Activated gamma-delta T cell treated with anti-CD3 and anti-CD28 coated beads, Interleukin-2, amount 50 U/mL, for 16 hours (primary cell): ENCODE measurements around the gene MRPL20.
"Not testable (repeated sequence)": the region's sequence is repeated elsewhere in the genome, so short reads cannot be mapped to it uniquely, and the experiment has no call there.

Source experiments
- DNase-seq: peaks from one replicate; pipeline ENCODE4 v3.0.0-alpha.2; 2020; ENCODE audit warnings: low read depth

MRPL20 gene

GRCh38 chr1:1425753-1426495 is 18.8 kb upstream of the MRPL20 start:
- no peak for DNase-seq

GRCh38 chr1:1425426-1425752 is 18.3 kb upstream of the MRPL20 start:
- DNase-seq, result no peak

GRCh38 chr1:1424707-1425106 is 17.6 kb upstream of the MRPL20 start:
- DNase-seq, result no peak

GRCh38 chr1:1423245-1423597 is 16.1 kb upstream of the MRPL20 start:
- no peak for DNase-seq

GRCh38 chr1:1422465-1423244 is 15.6 kb upstream of the MRPL20 start:
- no peak for DNase-seq

- DNase-seq, result no peak
Observed at GRCh38 chr1:1421907-1422464, 14.9 kb upstream of the MRPL20 start.

- no peak for DNase-seq
Observed at GRCh38 chr1:1421147-1421906, 14.2 kb upstream of the MRPL20 start, which contains the start of gene ANKRD65. Gene ANKRD65, minus strand, starts transcription at chr1:1421276. Its CDS starts 271 bp downstream, at chr1:1421005.

GRCh38 chr1:1420654-1421141 is 13.6 kb upstream of the MRPL20 start:
- DNase-seq, result no peak

GRCh38 chr1:1419813-1420653 is 12.9 kb upstream of the MRPL20 start:
- no peak for DNase-seq

- DNase-seq, result no peak
Observed at GRCh38 chr1:1419363-1419812, 12.3 kb upstream of the MRPL20 start.

GRCh38 chr1:1418464-1419362 is 11.6 kb upstream of the MRPL20 start:
- no peak for DNase-seq

GRCh38 chr1:1417825-1418463 is 10.9 kb upstream of the MRPL20 start:
- not testable (repeated sequence) for DNase-seq

- not testable (repeated sequence) for DNase-seq
Observed at GRCh38 chr1:1417396-1417795, 10.3 kb upstream of the MRPL20 start.

GRCh38 chr1:1415751-1416150 is 8.7 kb upstream of the MRPL20 start:
- DNase-seq, result no peak

- not testable (repeated sequence) for DNase-seq
Observed at GRCh38 chr1:1412311-1412902, 5.3 kb upstream of the MRPL20 start.

GRCh38 chr1:1411626-1412025 is 4.5 kb upstream of the MRPL20 start:
- DNase-seq, result no peak

GRCh38 chr1:1410238-1410637 is 3.1 kb upstream of the MRPL20 start:
- not testable (repeated sequence) for DNase-seq

- peak; percentile 6 for DNase-seq
Observed at GRCh38 chr1:1407636-1408318, 684 bp upstream of the MRPL20 start.
